Lung (tissue), 12 donors: ENCODE data around the gene SCUBE3. TPM values are rescaled to one million over a fixed set of nuclear protein-coding genes. Genes with fewer than 3 reads are reported as not detected.

Source experiments
- ATAC-seq: fragments of 200-7000 bp; cut with Tn5 transposase; one replicate; pipeline ENCODE4 v1.9.1; 2020; ENCODE audit warnings: moderate number of reproducible peaks; ENCODE audit not compliant: insufficient read depth, low FRiP score
- DNase-seq, 3 donors: peaks; one replicate each; pipeline ENCODE4 v3.0.0-alpha.2; 2013 to 2017
- H3K27ac ChIP-seq, 2 donors: one replicate each; pipeline ENCODE4 v1.5.1; 2013; ENCODE audit warnings: mild to moderate bottlenecking in 2 of 2, moderate library complexity in 2 of 2, control low read depth in 1 of 2, inconsistent platforms in 1 of 2, low read depth in 1 of 2, low read length in 1 of 2
- H3K27me3 ChIP-seq, 3 donors: one replicate each; pipeline ENCODE4 v1.5.1; 2013; ENCODE audit warnings: low read length in 2 of 3; ENCODE audit not compliant: control insufficient read depth in 3 of 3, insufficient read depth in 3 of 3
- H3K36me3 ChIP-seq, 4 donors: one replicate each; pipeline ENCODE4 v1.5.1; 2013; ENCODE audit warnings: low read length in 4 of 4, mild to moderate bottlenecking in 1 of 4, moderate library complexity in 1 of 4; ENCODE audit not compliant: control insufficient read depth in 4 of 4, insufficient read depth in 4 of 4
- H3K4me1 ChIP-seq, 5 donors: one replicate each; pipeline ENCODE4 v1.5.1; 2013; ENCODE audit warnings: low read length in 5 of 5, mild to moderate bottlenecking in 2 of 5, moderate library complexity in 1 of 5; ENCODE audit not compliant: control insufficient read depth in 5 of 5, insufficient read depth in 5 of 5
- H3K4me3 ChIP-seq: one replicate; pipeline ENCODE4 v1.5.1; 2013; ENCODE audit warnings: mild to moderate bottlenecking, control low read depth, moderate library complexity
- H3K9ac ChIP-seq, 2 donors: one replicate each; pipeline ENCODE4 v1.5.1; 2013; ENCODE audit warnings: low read length in 2 of 2, control low read depth in 1 of 2; ENCODE audit not compliant: insufficient read depth in 1 of 2
- H3K9me3 ChIP-seq, 4 donors: one replicate each; pipeline ENCODE4 v1.5.1; 2013; ENCODE audit warnings: low read length in 3 of 4, mild to moderate bottlenecking in 1 of 4, moderate library complexity in 1 of 4; ENCODE audit not compliant: control insufficient read depth in 4 of 4, insufficient read depth in 3 of 4
- WGBS, 2 donors: extraction: QIAGEN DNeasy Blood & Tissue Kit; methylation state at CpG; one replicate each; pipeline ENCODE4 v1.1.7; 2013; 5-methylcytosine and 5-hydroxymethylcytosine counted together
- polyA plus RNA-seq, 2 donors: library from polyadenylated mRNA; stranded (reverse); fragments of 200-250 nt; gene quantifications; one replicate each; pipeline ENCODE4 v1.2.1, GENCODE V29; 2013
- total RNA-seq, 2 donors: library from RNA; depleted of rRNA in 1 of 2; stranded (reverse); fragments of >200 nt in 1 of 2; gene quantifications; one replicate each; pipeline ENCODE4 v1.2.1, GENCODE V29; 2014 to 2021
- TF ChIP-seq, protein P1 (sequence below): IDR thresholded peaks from 2 replicates; pipeline ENCODE4 v1.5.1; 2012; ENCODE audit warnings: mild to moderate bottlenecking; ENCODE audit errors: control extremely low read depth, extremely low read depth
- donor health status: control.
- donor health status: control.
- donor health status: Bipolar disorder and iron deficiency.
- donor health status: healthy.
- donor health status: DM: yes; HTN: yes; CAD: no.

The SCUBE3 gene
- total and polyA plus RNA-seq, 4 donors: 0.02 to 2.1 (median 0.92) TPM

DNA sequence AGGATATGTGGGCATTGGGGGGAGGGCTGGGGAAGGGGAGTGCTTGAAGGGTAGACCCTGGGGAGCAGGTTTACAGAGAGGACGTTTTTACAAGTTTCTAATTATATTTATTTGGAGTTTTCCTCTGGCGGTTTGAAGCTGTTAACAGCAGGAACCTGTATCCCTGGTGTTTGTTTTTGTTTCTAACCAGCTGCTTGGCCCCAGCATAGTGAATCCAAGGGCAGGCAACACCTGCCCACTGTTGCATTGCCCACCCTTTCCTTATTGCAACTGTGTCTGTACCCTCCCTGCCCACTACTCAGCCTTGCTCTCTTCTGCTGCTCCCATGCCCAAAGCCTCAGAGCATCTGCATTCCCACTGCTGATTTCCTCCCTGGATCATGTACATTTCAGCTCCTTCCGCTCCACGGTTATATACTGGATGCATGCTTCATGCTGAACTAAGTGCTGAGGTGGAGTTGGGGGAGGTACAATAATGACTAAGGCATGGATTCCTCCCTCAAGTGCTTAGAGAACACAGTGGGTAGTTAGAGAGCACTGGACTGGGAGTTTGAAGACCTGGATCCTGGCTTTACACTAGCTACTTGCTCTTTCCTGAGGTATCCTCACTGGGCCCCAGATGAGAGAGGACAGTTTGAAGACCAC lies 6.0 kb downstream of the SCUBE3 start:
- Histone ChIP-seq H3K4me3 (no peak overlapping the region), H3K4me1 (peaks cover 0 to 29% (median 17%) of the 10 kb centered on the region in 5 donors), H3K9me3 (peaks cover 0 to 2% (median 0%) of the 10 kb centered on the region in 4 donors), H3K36me3 (no peaks in the 10 kb centered on the region), H3K9ac (no peak overlapping the region), H3K27ac (no peak overlapping the region), H3K27me3 (peaks cover 0 to 11% (median 4%) of the 10 kb centered on the region in 3 donors)
- TF ChIP-seq, protein P1, sequence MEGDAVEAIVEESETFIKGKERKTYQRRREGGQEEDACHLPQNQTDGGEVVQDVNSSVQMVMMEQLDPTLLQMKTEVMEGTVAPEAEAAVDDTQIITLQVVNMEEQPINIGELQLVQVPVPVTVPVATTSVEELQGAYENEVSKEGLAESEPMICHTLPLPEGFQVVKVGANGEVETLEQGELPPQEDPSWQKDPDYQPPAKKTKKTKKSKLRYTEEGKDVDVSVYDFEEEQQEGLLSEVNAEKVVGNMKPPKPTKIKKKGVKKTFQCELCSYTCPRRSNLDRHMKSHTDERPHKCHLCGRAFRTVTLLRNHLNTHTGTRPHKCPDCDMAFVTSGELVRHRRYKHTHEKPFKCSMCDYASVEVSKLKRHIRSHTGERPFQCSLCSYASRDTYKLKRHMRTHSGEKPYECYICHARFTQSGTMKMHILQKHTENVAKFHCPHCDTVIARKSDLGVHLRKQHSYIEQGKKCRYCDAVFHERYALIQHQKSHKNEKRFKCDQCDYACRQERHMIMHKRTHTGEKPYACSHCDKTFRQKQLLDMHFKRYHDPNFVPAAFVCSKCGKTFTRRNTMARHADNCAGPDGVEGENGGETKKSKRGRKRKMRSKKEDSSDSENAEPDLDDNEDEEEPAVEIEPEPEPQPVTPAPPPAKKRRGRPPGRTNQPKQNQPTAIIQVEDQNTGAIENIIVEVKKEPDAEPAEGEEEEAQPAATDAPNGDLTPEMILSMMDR: no peak
- ATAC-seq: no peak
- no peak for DNase-seq
- 71 to 84% methylated on average over 4 of the region's 4 CpGs for WGBS, 2 donors

DNA sequence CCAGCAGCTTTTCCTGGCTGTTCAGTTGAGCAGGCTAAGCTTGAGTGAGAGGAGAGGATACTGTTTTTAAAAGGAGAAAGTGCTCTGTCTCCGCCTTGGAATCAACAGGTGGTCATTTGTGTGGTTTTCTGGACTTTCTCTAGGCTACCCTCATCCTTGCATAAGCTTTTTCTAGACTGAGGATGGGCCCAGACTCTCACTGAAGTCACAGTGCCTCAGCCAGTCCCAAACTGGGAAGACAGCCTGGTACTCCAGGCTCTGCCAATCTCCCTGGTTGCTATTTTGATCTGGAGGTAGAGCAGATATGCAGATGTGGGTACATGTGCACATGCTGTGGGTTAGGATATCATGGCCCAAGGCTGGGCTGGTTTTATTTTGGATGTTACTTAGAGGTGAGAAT lies 7.0 kb downstream of the SCUBE3 start:
- H3K4me3 ChIP-seq: no peak overlapping the region
- no peaks in the 10 kb centered on the region for H3K36me3 ChIP-seq
- TF ChIP-seq, protein P1: no peak
- H3K4me1 ChIP-seq: peaks cover 0 to 22% (median 17%) of the 10 kb centered on the region in 5 donors
- peak overlapping the region in 1 of 2 donors; percentile 18 for H3K27ac ChIP-seq
- H3K9me3 ChIP-seq: peaks cover 0 to 2% (median 0%) of the 10 kb centered on the region in 4 donors
- no peak for ATAC-seq
- no peak overlapping the region for H3K9ac ChIP-seq
- 96 to 100% methylated on average over 1 of the region's 1 CpG for WGBS, 2 donors
- no peak for DNase-seq
- peaks cover 0 to 8% (median 0%) of the 10 kb centered on the region in 3 donors for H3K27me3 ChIP-seq

DNA sequence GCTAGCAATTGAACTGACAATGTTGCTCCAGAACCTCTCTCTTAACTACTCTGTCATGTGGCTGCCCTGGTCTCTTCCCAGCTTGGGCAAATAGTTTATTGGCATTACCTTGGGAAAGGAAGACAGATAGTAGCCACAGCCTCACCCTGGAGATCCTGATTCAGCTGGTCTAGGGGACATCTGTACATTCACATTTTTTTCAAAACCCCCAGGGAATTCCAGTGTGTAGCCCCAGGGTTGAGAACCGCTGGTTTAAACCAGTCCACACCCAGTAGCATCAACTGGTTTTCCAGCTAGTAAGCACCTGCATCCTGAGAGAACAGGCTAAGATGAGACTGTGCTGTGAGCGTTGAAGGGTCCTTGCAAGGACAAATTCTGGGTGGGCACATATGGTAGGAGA lies 9.6 kb downstream of the SCUBE3 start:
- Histone ChIP-seq H3K4me1 (peaks cover 0 to 17% (median 7%) of the 10 kb centered on the region in 5 donors), H3K4me3 (no peak overlapping the region), H3K27ac (no peak overlapping the region), H3K9me3 (peaks cover 0 to 2% (median 0%) of the 10 kb centered on the region in 4 donors), H3K9ac (no peak overlapping the region), H3K27me3 (no peaks in the 10 kb centered on the region), H3K36me3 (no peaks in the 10 kb centered on the region)
- ATAC-seq (no peak), DNase-seq (no peak)
- TF ChIP-seq, protein P1: no peak
- WGBS, 2 donors: 87 to 90% methylated on average over 2 of the region's 2 CpGs
